A549 (cell line): Measurements from ENCODE around the gene SORCS2. TPM values are rescaled to one million over a fixed set of nuclear protein-coding genes. Genes with fewer than 3 reads are reported as not detected.

Experiments used
- ATAC-seq, 2 experiments: fragments of 200-7000 bp in 1 of 2; fragments of >200 bp in 1 of 2; cut with Nextera tagmentation in 1 of 2; cut with Tn5 transposase in 1 of 2; 3 replicates each; pipeline versions ENCODE4 v1.8.0 to v1.9.1; 2018 to 2020; ENCODE audit warnings: mild to moderate bottlenecking in 1 of 2, moderate library complexity in 1 of 2
- CTCF ChIA-PET: fragments of 300-600 bp; sonication (Branson Sonifier 250); formaldehyde crosslinking; extraction: SDS; loops from one replicate; lab custom pipeline; 2021; ENCODE audit warnings: antibody characterized with exemption, inconsistent platforms; lab: Yijun Ruan, JAX
- POLR2A ChIA-PET: fragments of 350-600 bp; formaldehyde crosslinking; extraction: SDS; loops from one replicate; lab custom pipeline; 2021; ENCODE audit warnings: antibody characterized with exemption, inconsistent platforms; lab: Yijun Ruan, JAX
- DNase-seq, 2 experiments: peaks; one replicate each; pipeline versions ENCODE4 v3.0.0 to v3.0.0-alpha.2; 2011 to 2016; ENCODE audit warnings: low read depth in 1 of 2, low spot score in 1 of 2
- FAIRE-seq: peaks from 2 replicates; lab custom pipeline; 2011; peaks lifted over from hg19 to GRCh38; lab: Jason Lieb, UNC
- H3K27ac ChIP-seq, 2 experiments: fragments of >200 bp; sonication (Bioruptor Twin); formaldehyde crosslinking; 3 replicates each; pipeline ENCODE4 v1.5.1; 2016 to 2017
- H3K4me1 ChIP-seq: fragments of >200 bp; sonication (Bioruptor Twin); formaldehyde crosslinking; 3 replicates; pipeline ENCODE4 v1.6.1; 2016
- H3K4me2 ChIP-seq: fragments of >200 bp; sonication (Bioruptor Twin); formaldehyde crosslinking; 3 replicates; pipeline ENCODE4 v1.6.1; 2016
- H3K4me3 ChIP-seq: fragments of >200 bp; sonication (Bioruptor Twin); formaldehyde crosslinking; 3 replicates; pipeline ENCODE4 v1.5.1; 2016
- H3K9me3 ChIP-seq: fragments of >200 bp; sonication (Bioruptor Twin); formaldehyde crosslinking; 3 replicates; pipeline ENCODE4 v1.6.1; 2016
- CHD2 ChIP-seq: fragments of 150-350 bp; IDR thresholded peaks from 2 replicates; pipeline ENCODE4 v1.6.1; 2014; ENCODE audit warnings: low read length; ENCODE audit not compliant: partially characterized antibody
- CHD4 ChIP-seq: fragments of 200-600 bp; sonication (generic); IDR thresholded peaks from 2 replicates; pipeline ENCODE4 v1.6.1; 2016; ENCODE audit warnings: antibody characterized with exemption, mild to moderate bottlenecking, borderline replicate concordance
- EHMT2 ChIP-seq: fragments of 200-600 bp; sonication (generic); IDR thresholded peaks from 2 replicates; pipeline ENCODE4 v1.6.1; 2016; ENCODE audit warnings: antibody characterized with exemption, low read depth, mild to moderate bottlenecking, moderate library complexity
- EP300 ChIP-seq, 2 experiments: fragments of >200 bp; sonication (Bioruptor Twin); formaldehyde crosslinking; IDR thresholded peaks; 2 replicates in 1 of 2; 3 replicates in 1 of 2; pipeline ENCODE4 v1.6.1; 2016 to 2017
- ESRRA ChIP-seq: fragments of 150-350 bp; IDR thresholded peaks from 2 replicates; pipeline ENCODE4 v1.6.1; 2014; ENCODE audit warnings: mild to moderate bottlenecking, low read length, borderline replicate concordance
- FOSL2 ChIP-seq, 2 experiments: fragments of 450-650 bp in 1 of 2; fragments of >200 bp in 1 of 2; sonication (Bioruptor Twin) in 1 of 2; formaldehyde crosslinking; IDR thresholded peaks; 2 replicates each; pipeline versions ENCODE4 v1.5.0 to v1.6.1; 2016 to 2020; ENCODE audit warnings: mild to moderate bottlenecking in 1 of 2, moderate library complexity in 1 of 2
- GATA3 ChIP-seq: IDR thresholded peaks from 2 replicates; pipeline ENCODE4 v1.6.1; 2012; ENCODE audit warnings: borderline replicate concordance
- HDAC2 ChIP-seq: fragments of 200-600 bp; sonication (generic); IDR thresholded peaks from 2 replicates; pipeline ENCODE4 v1.6.1; 2016
- HEYL ChIP-seq: fragments of 250-450 bp; sonication (Bioruptor Pico); IDR thresholded peaks from 2 replicates; pipeline ENCODE4 v1.8.0; 2021; ENCODE audit warnings: mild to moderate bottlenecking, moderate library complexity
- KDM1A ChIP-seq: fragments of 200-600 bp; sonication (generic); IDR thresholded peaks from 2 replicates; pipeline ENCODE4 v1.6.1; 2016; ENCODE audit warnings: low read depth, mild to moderate bottlenecking
- MAZ ChIP-seq: fragments of 150-350 bp; IDR thresholded peaks from 2 replicates; pipeline ENCODE4 v1.6.1; 2014; ENCODE audit warnings: antibody characterized with exemption, low read depth, low read length, borderline replicate concordance
- NPAS2 ChIP-seq: fragments of 250-450 bp; sonication (Bioruptor Pico); IDR thresholded peaks from 2 replicates; pipeline ENCODE4 v1.8.0; 2022; ENCODE audit warnings: mild to moderate bottlenecking, moderate library complexity, borderline replicate concordance
- RAD21 ChIP-seq, 2 experiments: fragments of >200 bp in 1 of 2; sonication (Bioruptor Twin) in 1 of 2; formaldehyde crosslinking in 1 of 2; IDR thresholded peaks in 1 of 2; conservative IDR thresholded peaks in 1 of 2; 2 replicates in 1 of 2; 3 replicates in 1 of 2; pipeline ENCODE4 v1.6.1; 2012 to 2018; ENCODE audit warnings: inconsistent platforms in 1 of 2
- RCOR1 ChIP-seq: fragments of 150-350 bp; IDR thresholded peaks from 2 replicates; pipeline ENCODE4 v1.6.1; 2014; ENCODE audit warnings: antibody characterized with exemption, low read length, low read depth
- RNF2 ChIP-seq: fragments of 200-600 bp; sonication (generic); IDR thresholded peaks from 2 replicates; pipeline ENCODE4 v1.6.1; 2016; ENCODE audit warnings: low read depth, mild to moderate bottlenecking, antibody characterized with exemption, moderate library complexity, borderline replicate concordance
- SREBF2 ChIP-seq: fragments of 450-650 bp; IDR thresholded peaks from 2 replicates; pipeline ENCODE4 v1.6.1; 2014; ENCODE audit warnings: mild to moderate bottlenecking, moderate library complexity
- ZC3H11A ChIP-seq: fragments of 450-650 bp; IDR thresholded peaks from 2 replicates; pipeline ENCODE4 v1.6.1; 2014; ENCODE audit warnings: antibody characterized with exemption, mild to moderate bottlenecking
- ZNF302 ChIP-seq: fragments of 250-450 bp; sonication (Bioruptor Pico); IDR thresholded peaks from 2 replicates; pipeline ENCODE4 v1.9.0; 2021; ENCODE audit warnings: inconsistent platforms, mild to moderate bottlenecking, moderate library complexity
- WGBS: methylation state at CpG from one replicate; pipeline ENCODE4 v1.1.6; 2017; ENCODE audit errors: missing lambda C conversion rate; 5-methylcytosine and 5-hydroxymethylcytosine counted together
- polyA plus RNA-seq, 4 experiments: library from polyadenylated mRNA; depleted of rRNA in 3 of 4; stranded (reverse); fragments of >200 nt; fragmentation: RNase III in 1 of 4; extraction: RNeasy Plus Mini Kit Qiagen cat#74134 plus additional on column Dnase treatment in 1 of 4; gene quantifications; 2 replicates in 3 of 4; 3 replicates in 1 of 4; pipeline ENCODE4 v1.2.3, GENCODE V29; 2011 to 2017
- TF ChIP-seq, protein P1 (sequence below): IDR thresholded peaks from 2 replicates; pipeline ENCODE4 v1.6.1; 2012
- TF ChIP-seq, protein P2 (sequence below): IDR thresholded peaks from 2 replicates; pipeline ENCODE4 v1.6.1; 2012; ENCODE audit warnings: low read depth, borderline replicate concordance
- TF ChIP-seq, protein P3 (sequence below): fragments of 250-450 bp; sonication (Bioruptor Pico); IDR thresholded peaks from 2 replicates; pipeline ENCODE4 v1.5.0; 2021; ENCODE audit warnings: mild to moderate bottlenecking, moderate library complexity, borderline replicate concordance
- TF ChIP-seq, protein P4 (sequence below): fragments of >200 bp; sonication (Bioruptor Twin); formaldehyde crosslinking; IDR thresholded peaks from 2 replicates; pipeline ENCODE4 v1.6.1; 2016
- TF ChIP-seq, protein P5 (sequence below): fragments of 200-600 bp; sonication (generic); IDR thresholded peaks from 2 replicates; pipeline ENCODE4 v1.6.1; 2016; ENCODE audit warnings: antibody characterized with exemption, mild to moderate bottlenecking, moderate library complexity

Gene SORCS2
- polyA plus RNA-seq, 2 of the 4 experiments (the other 2 are of a cell fraction) = 1.4 to 4.6 TPM

DNA sequence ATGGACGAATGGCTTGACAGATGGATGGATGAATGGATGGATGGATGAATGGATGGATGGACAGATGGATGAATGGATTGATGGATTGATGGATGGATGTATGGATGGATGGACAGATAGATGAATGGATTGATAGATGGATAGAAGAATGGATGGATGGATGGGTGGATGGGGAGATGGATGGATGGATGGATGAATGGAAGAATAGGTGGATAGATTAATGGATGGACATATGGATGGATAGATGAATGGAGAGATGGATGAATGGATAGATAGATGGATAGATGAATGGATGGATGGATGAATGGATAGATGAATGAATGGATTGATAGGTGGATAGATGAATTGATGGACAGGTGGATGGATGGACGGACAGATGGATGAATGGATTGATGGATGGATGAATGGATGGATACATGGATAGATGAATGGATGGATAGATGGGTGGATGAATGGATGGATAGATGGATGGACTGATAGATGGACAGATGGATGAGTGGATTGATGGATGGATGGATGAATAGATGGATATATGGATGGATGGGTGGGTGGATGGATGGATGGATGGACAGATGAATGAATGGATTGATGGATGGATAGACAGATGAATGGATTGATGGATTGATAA lies 208.4 kb downstream of the SORCS2 start:
- ChIA-PET POLR2A (no interaction called here), CTCF (no interaction called here)

DNA sequence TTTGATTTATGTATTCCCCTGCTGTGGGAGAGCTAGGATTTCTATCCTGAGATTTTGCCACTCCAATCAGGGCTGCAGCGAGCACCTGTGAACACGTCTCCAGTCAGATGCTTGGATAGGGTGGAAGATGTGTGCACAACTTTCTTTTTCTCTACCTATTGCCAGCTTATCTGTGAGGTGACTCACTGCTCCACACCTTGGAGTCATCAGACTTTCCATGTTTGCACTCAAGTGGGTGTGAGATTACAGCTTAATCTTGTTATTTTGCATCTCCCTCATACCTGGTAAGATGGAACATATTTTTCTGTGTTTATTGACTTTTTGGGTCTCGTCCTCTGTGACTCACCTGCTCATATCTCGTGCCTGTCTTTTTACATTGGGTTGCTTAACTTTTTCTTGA lies 210.2 kb downstream of the SORCS2 start:
- ATAC-seq = peak in 1 of 2 experiments; percentile 39; a peak in 1 of 6 replicates
- TF ChIP-seq EHMT2 = no peak
- no peak for TF ChIP-seq CHD2
- no peak for TF ChIP-seq CHD4
- TF ChIP-seq FOSL2 (IDR thresholded peaks at IDR 0.05) = no peak
- TF ChIP-seq FOSL2 (CRISPR knock-in tag; IDR thresholded peaks at IDR 0.05) = 0 out of 2 replicates have a peak, but pooled peaks have one; percentile 3
- DNase-seq = no peak
- H3K4me2 ChIP-seq = peak overlapping the region; percentile 29; the same call in 2 of the 3 replicates
- H3K9me3 ChIP-seq = 0 out of 3 replicates have a peak, but pooled peaks cover 3% of the 10 kb centered on the region
- H3K4me1 ChIP-seq = peaks cover 7% of the 10 kb centered on the region; the same call in 2 of the 3 replicates
- ChIA-PET POLR2A (no interaction called here), CTCF (interaction anchor here (0.5 kb wide), 1 partner anchor 286 kb away, joined by 3 read pairs; no protein-coding TSS in a partner anchor)
- FAIRE-seq = no peak
- H3K4me3 ChIP-seq = no peak overlapping the region
- H3K27ac ChIP-seq = no peak overlapping the region
- WGBS = 20% methylated on average over 4 of the region's 4 CpGs

More for the DNA sequence above, 208.4 kb downstream of the SORCS2 start:
- WGBS = 18% methylated on average over 2 of the region's 2 CpGs
- no peak for FAIRE-seq
- no peak for ATAC-seq
- Histone ChIP-seq H3K4me2 (no peak overlapping the region), H3K27ac (no peak overlapping the region), H3K4me3 (no peak overlapping the region)
- DNase-seq = no peak
- TF ChIP-seq RAD21 (conservative IDR thresholded peaks at IDR 0.05 in 1 of 2, IDR thresholded peaks at IDR 0.05 in 1 of 2) (no peak), GATA3 (no peak), MAZ (no peak), ZC3H11A (no peak), KDM1A (no peak), RCOR1 (no peak), CHD4 (no peak), ZNF302 (no peak), HEYL (no peak), ESRRA (no peak)
- TF ChIP-seq, protein P1, sequence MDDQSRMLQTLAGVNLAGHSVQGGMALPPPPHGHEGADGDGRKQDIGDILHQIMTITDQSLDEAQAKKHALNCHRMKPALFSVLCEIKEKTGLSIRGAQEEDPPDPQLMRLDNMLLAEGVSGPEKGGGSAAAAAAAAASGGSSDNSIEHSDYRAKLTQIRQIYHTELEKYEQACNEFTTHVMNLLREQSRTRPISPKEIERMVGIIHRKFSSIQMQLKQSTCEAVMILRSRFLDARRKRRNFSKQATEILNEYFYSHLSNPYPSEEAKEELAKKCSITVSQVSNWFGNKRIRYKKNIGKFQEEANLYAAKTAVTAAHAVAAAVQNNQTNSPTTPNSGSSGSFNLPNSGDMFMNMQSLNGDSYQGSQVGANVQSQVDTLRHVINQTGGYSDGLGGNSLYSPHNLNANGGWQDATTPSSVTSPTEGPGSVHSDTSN = no peak
- TF ChIP-seq, protein P2, sequence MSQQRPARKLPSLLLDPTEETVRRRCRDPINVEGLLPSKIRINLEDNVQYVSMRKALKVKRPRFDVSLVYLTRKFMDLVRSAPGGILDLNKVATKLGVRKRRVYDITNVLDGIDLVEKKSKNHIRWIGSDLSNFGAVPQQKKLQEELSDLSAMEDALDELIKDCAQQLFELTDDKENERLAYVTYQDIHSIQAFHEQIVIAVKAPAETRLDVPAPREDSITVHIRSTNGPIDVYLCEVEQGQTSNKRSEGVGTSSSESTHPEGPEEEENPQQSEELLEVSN = no peak
- TF ChIP-seq, protein P3, sequence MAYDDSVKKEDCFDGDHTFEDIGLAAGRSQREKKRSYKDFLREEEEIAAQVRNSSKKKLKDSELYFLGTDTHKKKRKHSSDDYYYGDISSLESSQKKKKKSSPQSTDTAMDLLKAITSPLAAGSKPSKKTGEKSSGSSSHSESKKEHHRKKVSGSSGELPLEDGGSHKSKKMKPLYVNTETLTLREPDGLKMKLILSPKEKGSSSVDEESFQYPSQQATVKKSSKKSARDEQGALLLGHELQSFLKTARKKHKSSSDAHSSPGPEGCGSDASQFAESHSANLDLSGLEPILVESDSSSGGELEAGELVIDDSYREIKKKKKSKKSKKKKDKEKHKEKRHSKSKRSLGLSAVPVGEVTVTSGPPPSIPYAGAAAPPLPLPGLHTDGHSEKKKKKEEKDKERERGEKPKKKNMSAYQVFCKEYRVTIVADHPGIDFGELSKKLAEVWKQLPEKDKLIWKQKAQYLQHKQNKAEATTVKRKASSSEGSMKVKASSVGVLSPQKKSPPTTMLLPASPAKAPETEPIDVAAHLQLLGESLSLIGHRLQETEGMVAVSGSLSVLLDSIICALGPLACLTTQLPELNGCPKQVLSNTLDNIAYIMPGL (CRISPR knock-in tag) = no peak
- TF ChIP-seq, protein P4, sequence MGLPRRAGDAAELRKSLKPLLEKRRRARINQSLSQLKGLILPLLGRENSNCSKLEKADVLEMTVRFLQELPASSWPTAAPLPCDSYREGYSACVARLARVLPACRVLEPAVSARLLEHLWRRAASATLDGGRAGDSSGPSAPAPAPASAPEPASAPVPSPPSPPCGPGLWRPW = no peak
- TF ChIP-seq, all 56 proteins: peak for 0
- H3K9me3 ChIP-seq = 0 out of 3 replicates have a peak, but pooled peaks cover 3% of the 10 kb centered on the region
- peaks cover 7% of the 10 kb centered on the region; the same call in 2 of the 3 replicates for H3K4me1 ChIP-seq

DNA sequence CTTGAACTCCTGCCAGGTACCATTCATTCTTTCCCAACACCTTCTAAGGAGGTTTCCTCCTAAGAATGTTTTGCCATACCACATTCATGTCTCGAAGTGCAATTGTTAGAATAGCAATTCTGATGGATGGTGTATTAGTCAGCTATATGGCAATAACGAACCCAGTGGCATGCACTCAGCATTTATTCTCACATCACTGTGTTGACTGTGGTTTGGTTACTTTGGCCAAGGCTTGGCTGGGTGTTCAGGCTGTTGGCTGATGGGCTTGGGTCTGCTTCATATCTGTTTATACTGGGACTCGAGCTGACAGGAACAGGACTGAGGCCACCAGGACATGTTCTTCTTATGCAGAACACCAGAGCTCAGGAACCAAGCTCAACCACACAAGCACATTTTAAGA lies 210.7 kb downstream of the SORCS2 start:
- WGBS = 7% methylated on average over 3 of the region's 3 CpGs
- no peak overlapping the region; a peak in 1 of 6 replicates for H3K27ac ChIP-seq
- ATAC-seq = no peak
- peak overlapping the region; percentile 29; the same call in 2 of the 3 replicates for H3K4me2 ChIP-seq
- DNase-seq = no peak
- CTCF ChIA-PET = interaction anchor here (0.5 kb wide), 1 partner anchor 286 kb away, joined by 3 read pairs; no protein-coding TSS in a partner anchor
- POLR2A ChIA-PET = no interaction called here
- no peak overlapping the region for H3K4me3 ChIP-seq
- H3K4me1 ChIP-seq = peaks cover 7% of the 10 kb centered on the region; the same call in 2 of the 3 replicates
- H3K9me3 ChIP-seq = 0 out of 3 replicates have a peak, but pooled peaks cover 3% of the 10 kb centered on the region
- FAIRE-seq = no peak
- TF ChIP-seq CHD2 (no peak), CHD4 (no peak), RNF2 (no peak), NPAS2 (no peak), EHMT2 (no peak), EP300 (IDR thresholded peaks at IDR 0.05) (no peak), SREBF2 (no peak), HDAC2 (no peak)
- TF ChIP-seq, protein P5, sequence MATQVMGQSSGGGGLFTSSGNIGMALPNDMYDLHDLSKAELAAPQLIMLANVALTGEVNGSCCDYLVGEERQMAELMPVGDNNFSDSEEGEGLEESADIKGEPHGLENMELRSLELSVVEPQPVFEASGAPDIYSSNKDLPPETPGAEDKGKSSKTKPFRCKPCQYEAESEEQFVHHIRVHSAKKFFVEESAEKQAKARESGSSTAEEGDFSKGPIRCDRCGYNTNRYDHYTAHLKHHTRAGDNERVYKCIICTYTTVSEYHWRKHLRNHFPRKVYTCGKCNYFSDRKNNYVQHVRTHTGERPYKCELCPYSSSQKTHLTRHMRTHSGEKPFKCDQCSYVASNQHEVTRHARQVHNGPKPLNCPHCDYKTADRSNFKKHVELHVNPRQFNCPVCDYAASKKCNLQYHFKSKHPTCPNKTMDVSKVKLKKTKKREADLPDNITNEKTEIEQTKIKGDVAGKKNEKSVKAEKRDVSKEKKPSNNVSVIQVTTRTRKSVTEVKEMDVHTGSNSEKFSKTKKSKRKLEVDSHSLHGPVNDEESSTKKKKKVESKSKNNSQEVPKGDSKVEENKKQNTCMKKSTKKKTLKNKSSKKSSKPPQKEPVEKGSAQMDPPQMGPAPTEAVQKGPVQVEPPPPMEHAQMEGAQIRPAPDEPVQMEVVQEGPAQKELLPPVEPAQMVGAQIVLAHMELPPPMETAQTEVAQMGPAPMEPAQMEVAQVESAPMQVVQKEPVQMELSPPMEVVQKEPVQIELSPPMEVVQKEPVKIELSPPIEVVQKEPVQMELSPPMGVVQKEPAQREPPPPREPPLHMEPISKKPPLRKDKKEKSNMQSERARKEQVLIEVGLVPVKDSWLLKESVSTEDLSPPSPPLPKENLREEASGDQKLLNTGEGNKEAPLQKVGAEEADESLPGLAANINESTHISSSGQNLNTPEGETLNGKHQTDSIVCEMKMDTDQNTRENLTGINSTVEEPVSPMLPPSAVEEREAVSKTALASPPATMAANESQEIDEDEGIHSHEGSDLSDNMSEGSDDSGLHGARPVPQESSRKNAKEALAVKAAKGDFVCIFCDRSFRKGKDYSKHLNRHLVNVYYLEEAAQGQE = no peak
